GM23338 (cell line): ENCODE measurements around the gene LDLR. TPM values are rescaled to one million over a fixed set of nuclear protein-coding genes. Genes with fewer than 3 reads are reported as not detected.

Source experiments
- ATAC-seq: fragments of 200-7000 bp; cut with Tn5 transposase; 3 replicates; pipeline ENCODE4 v1.9.1; 2020
- DNase-seq: peaks from one replicate; pipeline ENCODE4 v3.0.0-alpha.2; 2015; ENCODE audit warnings: low spot score
- H2AFZ ChIP-seq: fragments of 200-600 bp; sonication (generic); 2 replicates; pipeline ENCODE4 v1.8.0; 2016; ENCODE audit warnings: antibody characterized with exemption, mild to moderate bottlenecking, moderate library complexity
- H3F3A ChIP-seq: fragments of 200-600 bp; sonication (generic); replicated peaks from 2 replicates; pipeline ENCODE4 v1.8.0; 2017; ENCODE audit warnings: antibody characterized with exemption, mixed run types, low read depth
- H3K27ac ChIP-seq: fragments of 200-600 bp; sonication (generic); 2 replicates; pipeline ENCODE4 v1.6.1; 2016; ENCODE audit warnings: low read depth
- H3K27me3 ChIP-seq: fragments of 200-600 bp; sonication (generic); 2 replicates; pipeline ENCODE4 v1.8.0; 2016; ENCODE audit warnings: mild to moderate bottlenecking, mixed run types, moderate library complexity; ENCODE audit not compliant: insufficient read depth
- H3K36me3 ChIP-seq: fragments of 200-600 bp; sonication (generic); 2 replicates; pipeline ENCODE4 v1.8.0; 2016; ENCODE audit warnings: mild to moderate bottlenecking; ENCODE audit not compliant: insufficient read depth
- H3K4me1 ChIP-seq: fragments of 200-600 bp; sonication (generic); 2 replicates; pipeline ENCODE4 v1.8.0; 2016; ENCODE audit warnings: mild to moderate bottlenecking, moderate library complexity; ENCODE audit not compliant: insufficient read depth
- H3K4me2 ChIP-seq: fragments of 200-600 bp; sonication (generic); 2 replicates; pipeline ENCODE4 v1.7.1; 2017; ENCODE audit warnings: mixed run types
- H3K4me3 ChIP-seq: fragments of 200-600 bp; sonication (generic); 2 replicates; pipeline ENCODE4 v1.6.1; 2016; ENCODE audit warnings: mixed run types
- H3K79me2 ChIP-seq: fragments of 200-600 bp; sonication (generic); replicated peaks from 2 replicates; pipeline ENCODE4 v1.8.0; 2017; ENCODE audit warnings: mild to moderate bottlenecking; ENCODE audit not compliant: insufficient read depth
- H3K9me2 ChIP-seq: fragments of 200-600 bp; sonication (generic); 2 replicates; pipeline ENCODE4 v1.8.0; 2017; ENCODE audit not compliant: insufficient read depth
- H4K20me1 ChIP-seq: fragments of 200-600 bp; sonication (generic); replicated peaks from 2 replicates; pipeline ENCODE4 v1.8.0; 2017; ENCODE audit warnings: mild to moderate bottlenecking; ENCODE audit not compliant: insufficient read depth
- H3K27ac Mint-ChIP-seq: 2 replicates; pipeline ENCODE4 v1.8.0; 2020; ENCODE audit warnings: inconsistent platforms, mild to moderate bottlenecking, moderate library complexity, mixed read lengths
- H3K27me3 Mint-ChIP-seq: 3 replicates; pipeline ENCODE4 v1.8.0; 2022; ENCODE audit warnings: low read depth, mild to moderate bottlenecking, moderate library complexity, mixed read lengths, inconsistent platforms; ENCODE audit not compliant: insufficient read depth, poor library complexity
- H3K36me3 Mint-ChIP-seq: 3 replicates; pipeline ENCODE4 v1.8.0; 2021; ENCODE audit warnings: low read depth, mild to moderate bottlenecking, inconsistent platforms, moderate library complexity, mixed read lengths
- H3K4me1 Mint-ChIP-seq: 3 replicates; pipeline ENCODE4 v1.8.0; 2020; ENCODE audit warnings: mild to moderate bottlenecking, inconsistent platforms, mixed read lengths
- H3K4me3 Mint-ChIP-seq: 3 replicates; pipeline ENCODE4 v1.8.0; 2021; ENCODE audit warnings: moderate library complexity, mild to moderate bottlenecking, inconsistent platforms, mixed read lengths
- H3K9me3 Mint-ChIP-seq: 3 replicates; pipeline ENCODE4 v1.8.0; 2020; ENCODE audit warnings: moderate library complexity, mild to moderate bottlenecking, inconsistent platforms, mixed read lengths
- CREB1 ChIP-seq: fragments of 250-450 bp; sonication (Bioruptor Pico); IDR thresholded peaks from 2 replicates; pipeline ENCODE4 v1.5.0; 2020; ENCODE audit warnings: low read depth, mild to moderate bottlenecking, moderate library complexity
- EZH2 ChIP-seq: fragments of 200-600 bp; sonication (generic); IDR thresholded peaks from one replicate; pipeline ENCODE4 v1.8.0; 2017; ENCODE audit warnings: antibody characterized with exemption, mild to moderate bottlenecking, low read depth; ENCODE audit not compliant: unreplicated experiment
- EZH2phosphoT487 ChIP-seq: fragments of 200-600 bp; sonication (generic); IDR thresholded peaks from one replicate; pipeline ENCODE4 v1.8.1; 2018; ENCODE audit warnings: antibody characterized with exemption; ENCODE audit not compliant: unreplicated experiment
- JUNB ChIP-seq: IDR thresholded peaks from one replicate; pipeline ENCODE4 v1.6.1; 2016; ENCODE audit warnings: antibody characterized with exemption; ENCODE audit not compliant: unreplicated experiment
- NANOG ChIP-seq: IDR thresholded peaks from 2 replicates; pipeline ENCODE4 v1.6.1; 2016; ENCODE audit warnings: antibody characterized with exemption, borderline replicate concordance
- POLR2AphosphoS5 ChIP-seq: IDR thresholded peaks from 2 replicates; pipeline ENCODE4 v1.6.1; 2016; ENCODE audit warnings: antibody characterized with exemption, low read depth
- STAT1 ChIP-seq: IDR thresholded peaks from one replicate; pipeline ENCODE4 v1.6.1; 2016; ENCODE audit warnings: antibody characterized with exemption; ENCODE audit not compliant: unreplicated experiment
- ZNF114 ChIP-seq: fragments of 250-450 bp; sonication (Bioruptor Pico); IDR thresholded peaks from 2 replicates; pipeline ENCODE4 v1.5.0; 2020; ENCODE audit warnings: mild to moderate bottlenecking, moderate library complexity
- ZNF331 ChIP-seq: fragments of 250-450 bp; sonication (Bioruptor Pico); IDR thresholded peaks from 2 replicates; pipeline ENCODE4 v1.5.0; 2020; ENCODE audit warnings: low read depth, mild to moderate bottlenecking, moderate library complexity
- ZNF462 ChIP-seq: fragments of 250-450 bp; sonication (Bioruptor Pico); IDR thresholded peaks from 2 replicates; pipeline ENCODE4 v1.5.0; 2020; ENCODE audit warnings: mild to moderate bottlenecking, moderate library complexity
- polyA plus RNA-seq: library from polyadenylated mRNA; unstranded; fragments of >200 nt; fragmentation: Nextera tagmentation; extraction: Ambion mirVana; gene quantifications from 2 replicates; pipeline ENCODE4 v1.2.1, GENCODE V29; 2016
- total RNA-seq: library from RNA; depleted of rRNA; stranded (reverse); fragments of >200 nt; shearing (Covaris generic); gene quantifications from 2 replicates; pipeline ENCODE4 v1.2.3, GENCODE V29; 2014
- TF ChIP-seq, protein P1 (sequence below), 2 experiments: fragments of 200-600 bp in 1 of 2; sonication (generic) in 1 of 2; conservative IDR thresholded peaks; 2 replicates each; pipeline versions ENCODE4 v1.5.1 to v1.6.1; 2016 to 2017; ENCODE audit warnings: antibody characterized with exemption in 2 of 2, low read depth in 2 of 2, mild to moderate bottlenecking in 2 of 2, moderate library complexity in 1 of 2
- TF ChIP-seq, protein P2 (sequence below): IDR thresholded peaks from one replicate; pipeline ENCODE4 v1.6.1; 2018; ENCODE audit warnings: antibody characterized with exemption; ENCODE audit not compliant: unreplicated experiment

The LDLR gene
- total and polyA plus RNA-seq, 2 experiments from 2014 or later = 57.6 to 180 TPM

- H2AFZ ChIP-seq = no peak overlapping the region
- Mint-ChIP-seq H3K9me3 (no peaks in the 10 kb centered on the region), H3K27me3 (peaks cover 4% of the 10 kb centered on the region), H3K4me1 (no peaks in the 10 kb centered on the region), H3K27ac (no peak overlapping the region), H3K36me3 (peaks cover 87% of the 10 kb centered on the region), H3K4me3 (no peak overlapping the region)
- ATAC-seq (no peak), DNase-seq (no peak)
- H3F3A ChIP-seq = peaks cover 75% of the 10 kb centered on the region
- no peak for TF ChIP-seq NANOG
- H3K4me2 ChIP-seq = no peak overlapping the region
- peak overlapping the region; percentile 83; the same call in 1 of the 2 replicates for H3K27ac ChIP-seq
- no peaks in the 10 kb centered on the region for H3K4me1 ChIP-seq
- no peaks in the 10 kb centered on the region for H3K9me2 ChIP-seq
- peaks cover 98% of the 10 kb centered on the region for H3K36me3 ChIP-seq
- no peaks in the 10 kb centered on the region for H3K27me3 ChIP-seq
- H3K4me3 ChIP-seq = no peak overlapping the region
- peaks cover 77% of the 10 kb centered on the region for H4K20me1 ChIP-seq
- peaks cover 93% of the 10 kb centered on the region for H3K79me2 ChIP-seq
These were observed 11.8 kb downstream of the LDLR start for GRCh38 chr19:11101057-11101456.

DNA sequence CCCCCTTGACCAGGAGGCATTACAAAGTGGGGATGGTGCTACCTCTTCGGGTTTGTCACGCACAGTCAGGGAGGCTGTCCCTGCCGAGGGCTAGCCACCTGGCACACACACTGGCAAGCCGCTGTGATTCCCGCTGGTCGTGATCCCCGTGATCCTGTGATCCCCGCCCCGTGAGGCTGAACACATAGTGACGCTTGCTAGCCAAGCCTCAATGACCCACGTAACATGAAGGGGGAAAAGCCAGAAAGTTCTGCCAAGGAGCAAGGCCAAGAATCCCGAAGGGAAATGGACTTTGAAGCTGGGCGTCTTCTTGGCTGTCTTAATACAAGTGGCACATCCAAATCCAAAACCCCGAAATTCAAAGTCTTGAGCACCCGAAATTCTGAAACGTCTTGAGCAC lies 13.7 kb downstream of the LDLR start:
- no peak for DNase-seq
- H3K4me2 ChIP-seq = no peak overlapping the region
- Mint-ChIP-seq H3K9me3 (no peaks in the 10 kb centered on the region), H3K4me1 (no peaks in the 10 kb centered on the region), H3K4me3 (no peak overlapping the region), H3K36me3 (peaks cover 91% of the 10 kb centered on the region), H3K27ac (no peak overlapping the region), H3K27me3 (peaks cover 4% of the 10 kb centered on the region)
- no peaks in the 10 kb centered on the region for H3K9me2 ChIP-seq
- no peak for ATAC-seq
- H3K27me3 ChIP-seq = no peaks in the 10 kb centered on the region
- H3K4me1 ChIP-seq = no peaks in the 10 kb centered on the region
- H3F3A ChIP-seq = peaks cover 79% of the 10 kb centered on the region
- peaks cover 99% of the 10 kb centered on the region for H3K36me3 ChIP-seq
- H3K79me2 ChIP-seq = peaks cover 89% of the 10 kb centered on the region
- H2AFZ ChIP-seq = no peak overlapping the region
- no peak overlapping the region for H3K27ac ChIP-seq
- peaks cover 65% of the 10 kb centered on the region for H4K20me1 ChIP-seq
- no peak overlapping the region for H3K4me3 ChIP-seq
- TF ChIP-seq, protein P1, sequence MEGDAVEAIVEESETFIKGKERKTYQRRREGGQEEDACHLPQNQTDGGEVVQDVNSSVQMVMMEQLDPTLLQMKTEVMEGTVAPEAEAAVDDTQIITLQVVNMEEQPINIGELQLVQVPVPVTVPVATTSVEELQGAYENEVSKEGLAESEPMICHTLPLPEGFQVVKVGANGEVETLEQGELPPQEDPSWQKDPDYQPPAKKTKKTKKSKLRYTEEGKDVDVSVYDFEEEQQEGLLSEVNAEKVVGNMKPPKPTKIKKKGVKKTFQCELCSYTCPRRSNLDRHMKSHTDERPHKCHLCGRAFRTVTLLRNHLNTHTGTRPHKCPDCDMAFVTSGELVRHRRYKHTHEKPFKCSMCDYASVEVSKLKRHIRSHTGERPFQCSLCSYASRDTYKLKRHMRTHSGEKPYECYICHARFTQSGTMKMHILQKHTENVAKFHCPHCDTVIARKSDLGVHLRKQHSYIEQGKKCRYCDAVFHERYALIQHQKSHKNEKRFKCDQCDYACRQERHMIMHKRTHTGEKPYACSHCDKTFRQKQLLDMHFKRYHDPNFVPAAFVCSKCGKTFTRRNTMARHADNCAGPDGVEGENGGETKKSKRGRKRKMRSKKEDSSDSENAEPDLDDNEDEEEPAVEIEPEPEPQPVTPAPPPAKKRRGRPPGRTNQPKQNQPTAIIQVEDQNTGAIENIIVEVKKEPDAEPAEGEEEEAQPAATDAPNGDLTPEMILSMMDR (conservative IDR thresholded peaks at IDR 0.05; ENCODE audit: low read depth in 2 of 2) = no peak
- TF ChIP-seq ZNF462 (CRISPR knock-in tag) (no peak), ZNF114 (CRISPR knock-in tag) (no peak), CREB1 (no peak), JUNB (no peak), EZH2phosphoT487 (no peak), EZH2 (no peak), POLR2AphosphoS5 (no peak), ZNF331 (CRISPR knock-in tag) (no peak), STAT1 (no peak)
- TF ChIP-seq, protein P2, sequence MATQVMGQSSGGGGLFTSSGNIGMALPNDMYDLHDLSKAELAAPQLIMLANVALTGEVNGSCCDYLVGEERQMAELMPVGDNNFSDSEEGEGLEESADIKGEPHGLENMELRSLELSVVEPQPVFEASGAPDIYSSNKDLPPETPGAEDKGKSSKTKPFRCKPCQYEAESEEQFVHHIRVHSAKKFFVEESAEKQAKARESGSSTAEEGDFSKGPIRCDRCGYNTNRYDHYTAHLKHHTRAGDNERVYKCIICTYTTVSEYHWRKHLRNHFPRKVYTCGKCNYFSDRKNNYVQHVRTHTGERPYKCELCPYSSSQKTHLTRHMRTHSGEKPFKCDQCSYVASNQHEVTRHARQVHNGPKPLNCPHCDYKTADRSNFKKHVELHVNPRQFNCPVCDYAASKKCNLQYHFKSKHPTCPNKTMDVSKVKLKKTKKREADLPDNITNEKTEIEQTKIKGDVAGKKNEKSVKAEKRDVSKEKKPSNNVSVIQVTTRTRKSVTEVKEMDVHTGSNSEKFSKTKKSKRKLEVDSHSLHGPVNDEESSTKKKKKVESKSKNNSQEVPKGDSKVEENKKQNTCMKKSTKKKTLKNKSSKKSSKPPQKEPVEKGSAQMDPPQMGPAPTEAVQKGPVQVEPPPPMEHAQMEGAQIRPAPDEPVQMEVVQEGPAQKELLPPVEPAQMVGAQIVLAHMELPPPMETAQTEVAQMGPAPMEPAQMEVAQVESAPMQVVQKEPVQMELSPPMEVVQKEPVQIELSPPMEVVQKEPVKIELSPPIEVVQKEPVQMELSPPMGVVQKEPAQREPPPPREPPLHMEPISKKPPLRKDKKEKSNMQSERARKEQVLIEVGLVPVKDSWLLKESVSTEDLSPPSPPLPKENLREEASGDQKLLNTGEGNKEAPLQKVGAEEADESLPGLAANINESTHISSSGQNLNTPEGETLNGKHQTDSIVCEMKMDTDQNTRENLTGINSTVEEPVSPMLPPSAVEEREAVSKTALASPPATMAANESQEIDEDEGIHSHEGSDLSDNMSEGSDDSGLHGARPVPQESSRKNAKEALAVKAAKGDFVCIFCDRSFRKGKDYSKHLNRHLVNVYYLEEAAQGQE = no peak
